Epithelial cell of esophagus (primary cell): ENCODE measurements around the gene LEUTX.
"Not testable (repeated sequence)": the region's sequence is repeated elsewhere in the genome, so short reads cannot be mapped to it uniquely, and the experiment has no call there.

Source experiments
- DNase-seq: peaks from one replicate; pipeline ENCODE4 v3.0.0; 2010; ENCODE audit warnings: low read depth
- H3K4me3 ChIP-seq: 2 replicates; pipeline ENCODE4 v1.5.1; 2011; ENCODE audit warnings: mild to moderate bottlenecking, low read length, control low read depth
- TF ChIP-seq, protein P1 (sequence below): IDR thresholded peaks from 2 replicates; pipeline ENCODE4 v1.5.1; 2011; ENCODE audit warnings: low read depth, mild to moderate bottlenecking, low read length, control low read depth, inconsistent platforms; ENCODE audit not compliant: insufficient read depth; ENCODE audit errors: missing control alignments

Gene LEUTX

DNA sequence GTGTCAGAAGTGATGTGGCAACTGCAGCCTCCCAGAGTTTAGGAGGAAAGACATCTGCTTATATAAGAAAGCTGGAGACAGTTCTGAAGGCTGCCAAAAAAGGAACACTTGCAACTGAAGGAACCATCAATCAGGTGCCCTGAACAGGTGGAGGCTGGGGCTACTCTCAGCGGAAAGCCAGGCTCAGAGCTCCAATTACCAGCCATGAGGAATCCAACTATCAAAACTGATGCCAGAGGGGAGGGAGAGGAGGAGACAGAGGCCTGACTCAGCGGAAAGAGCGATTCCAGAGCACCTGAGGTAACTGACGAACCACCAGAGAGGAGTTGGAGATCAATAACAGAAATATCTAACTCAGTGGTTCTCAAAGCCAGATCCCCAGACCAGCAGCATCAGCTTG lies 24.3 kb downstream of the LEUTX start:
- no peak overlapping the region for H3K4me3 ChIP-seq
- TF ChIP-seq, protein P1, sequence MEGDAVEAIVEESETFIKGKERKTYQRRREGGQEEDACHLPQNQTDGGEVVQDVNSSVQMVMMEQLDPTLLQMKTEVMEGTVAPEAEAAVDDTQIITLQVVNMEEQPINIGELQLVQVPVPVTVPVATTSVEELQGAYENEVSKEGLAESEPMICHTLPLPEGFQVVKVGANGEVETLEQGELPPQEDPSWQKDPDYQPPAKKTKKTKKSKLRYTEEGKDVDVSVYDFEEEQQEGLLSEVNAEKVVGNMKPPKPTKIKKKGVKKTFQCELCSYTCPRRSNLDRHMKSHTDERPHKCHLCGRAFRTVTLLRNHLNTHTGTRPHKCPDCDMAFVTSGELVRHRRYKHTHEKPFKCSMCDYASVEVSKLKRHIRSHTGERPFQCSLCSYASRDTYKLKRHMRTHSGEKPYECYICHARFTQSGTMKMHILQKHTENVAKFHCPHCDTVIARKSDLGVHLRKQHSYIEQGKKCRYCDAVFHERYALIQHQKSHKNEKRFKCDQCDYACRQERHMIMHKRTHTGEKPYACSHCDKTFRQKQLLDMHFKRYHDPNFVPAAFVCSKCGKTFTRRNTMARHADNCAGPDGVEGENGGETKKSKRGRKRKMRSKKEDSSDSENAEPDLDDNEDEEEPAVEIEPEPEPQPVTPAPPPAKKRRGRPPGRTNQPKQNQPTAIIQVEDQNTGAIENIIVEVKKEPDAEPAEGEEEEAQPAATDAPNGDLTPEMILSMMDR: no peak
- peak; percentile 15 for DNase-seq

DNA sequence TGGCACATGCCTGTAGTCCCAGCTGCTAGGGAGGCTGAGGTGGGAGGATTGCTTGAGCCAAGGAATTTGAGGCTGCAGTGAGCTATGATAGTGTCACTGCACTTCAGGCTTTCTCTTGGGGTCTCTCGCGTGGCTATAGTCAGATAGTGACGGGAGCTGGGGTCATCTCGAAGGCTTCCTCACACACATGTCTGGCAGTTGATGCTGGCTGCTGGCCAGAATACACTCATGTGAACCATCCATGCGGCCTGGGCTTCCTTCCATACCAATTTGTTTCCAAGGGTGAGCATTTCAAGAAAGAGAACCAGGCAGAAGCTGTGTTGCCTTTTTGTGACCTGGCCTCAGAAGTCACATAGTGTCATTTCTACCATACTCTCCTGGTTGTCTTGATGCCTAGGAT lies 26.4 kb downstream of the LEUTX start:
- DNase-seq: no peak

DNA sequence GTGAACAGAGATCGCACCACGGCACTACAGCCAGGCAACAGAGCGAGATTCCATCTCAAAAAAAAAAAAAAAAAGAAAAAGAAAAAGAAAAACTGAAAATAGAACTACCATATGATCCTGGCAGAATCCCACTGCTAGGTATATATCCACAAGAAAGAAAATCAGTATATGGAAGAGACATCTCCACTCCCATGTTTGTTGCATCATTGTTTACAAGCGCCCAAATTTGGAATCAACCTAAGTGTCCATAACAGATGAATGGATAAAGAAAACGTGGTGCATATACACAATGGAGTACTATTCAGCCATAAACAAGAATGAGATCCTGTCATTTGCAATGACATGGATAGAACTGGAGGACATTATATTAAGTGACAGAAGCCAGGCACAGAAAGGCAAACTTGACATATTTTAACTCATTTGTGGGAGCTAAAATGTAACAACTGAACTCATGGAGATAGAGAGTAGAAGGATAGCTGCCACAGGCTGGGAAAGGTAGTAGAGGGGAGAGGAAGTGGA lies 29.3 kb downstream of the LEUTX start:
- DNase-seq: no peak
- no peak overlapping the region for H3K4me3 ChIP-seq
- TF ChIP-seq, protein P1: no peak

More for the DNA sequence above, 26.4 kb downstream of the LEUTX start:
- TF ChIP-seq, protein P1: no peak
- H3K4me3 ChIP-seq: no peak overlapping the region

DNA sequence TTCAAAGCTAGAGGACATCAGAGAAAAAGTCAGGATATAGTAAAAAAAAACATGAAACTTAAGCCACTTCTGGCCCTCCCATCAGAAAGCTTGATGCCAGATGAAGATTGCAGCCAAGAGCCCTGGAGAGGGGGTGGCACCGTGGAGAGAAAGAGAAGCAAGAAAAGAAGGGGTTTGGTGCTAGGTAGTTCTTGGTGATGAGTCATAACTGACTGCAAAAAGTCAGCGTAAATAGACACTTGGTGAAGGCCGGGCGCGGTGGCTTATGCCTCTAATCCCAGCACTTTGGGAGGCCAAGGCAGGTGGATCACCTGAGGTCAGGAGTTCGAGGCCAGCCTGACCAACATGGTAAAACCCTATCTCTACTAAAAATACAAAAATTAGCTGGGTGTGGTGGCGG lies 30.0 kb downstream of the LEUTX start:
- H3K4me3 ChIP-seq, DNase-seq: not testable (repeated sequence)

DNA sequence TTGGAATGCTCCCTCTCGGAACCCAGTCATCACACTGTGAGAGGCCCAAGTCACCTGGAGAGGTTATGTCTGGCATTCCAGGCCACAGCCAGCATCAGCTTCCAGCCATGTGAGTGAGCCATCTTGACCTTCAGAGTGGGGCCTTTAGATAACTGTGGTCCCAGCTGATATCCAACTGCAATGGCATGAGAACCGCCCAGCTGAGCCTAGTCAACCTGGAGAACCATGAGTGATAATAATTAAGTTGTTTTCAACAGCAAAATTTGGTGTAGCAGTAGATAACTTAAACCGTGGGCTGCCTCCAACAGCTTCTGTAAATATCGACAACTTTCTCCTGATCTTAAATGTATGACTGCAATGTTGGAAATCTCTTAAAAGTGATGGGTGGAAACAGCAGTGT lies 30.7 kb downstream of the LEUTX start:
- TF ChIP-seq, protein P1: no peak
- DNase-seq: no peak
- H3K4me3 ChIP-seq: no peak overlapping the region

DNA sequence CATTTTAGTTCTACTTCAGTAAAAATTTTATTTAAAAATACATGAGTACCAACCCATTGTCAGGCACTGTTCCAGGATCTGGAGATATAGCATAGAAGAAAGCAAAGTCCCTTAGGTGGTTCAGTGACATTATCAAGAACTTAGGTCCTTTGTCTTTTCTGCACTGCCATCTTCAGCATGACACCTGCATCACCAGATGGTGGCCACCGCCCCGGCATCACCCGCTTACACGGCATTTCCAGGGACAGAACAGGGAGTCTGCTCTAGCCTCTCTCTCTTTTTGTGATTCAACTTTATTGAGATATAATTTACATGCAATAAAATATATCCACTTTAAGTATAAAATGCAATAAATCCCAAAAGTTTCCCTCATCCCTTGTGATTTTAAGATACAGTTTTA lies 31.8 kb downstream of the LEUTX start:
- no peak for DNase-seq
- H3K4me3 ChIP-seq: no peak overlapping the region
- TF ChIP-seq, protein P1: no peak

DNA sequence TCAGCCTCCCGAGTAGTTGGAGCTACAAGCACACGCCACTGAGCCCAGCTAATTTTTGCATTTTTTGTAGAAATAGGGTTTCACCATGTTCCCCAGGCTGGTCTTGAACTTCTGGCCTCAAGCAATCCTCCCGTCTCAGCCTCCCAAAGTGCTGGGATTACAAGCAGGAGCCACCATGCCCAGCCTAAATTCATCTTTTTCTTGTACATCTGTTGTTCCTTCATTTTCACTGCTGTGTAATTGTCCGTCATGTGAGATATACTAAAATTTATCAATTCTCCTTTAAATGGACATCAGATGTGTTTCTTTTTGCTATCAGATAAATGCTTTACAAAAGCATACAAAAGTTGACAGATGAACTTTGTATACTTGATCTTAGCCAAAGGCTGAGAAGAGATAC lies 32.4 kb downstream of the LEUTX start:
- DNase-seq: no peak
- TF ChIP-seq, protein P1: no peak

More for the DNA sequence above, 32.4 kb downstream of the LEUTX start:
- H3K4me3 ChIP-seq: no peak overlapping the region
